ENCODE results near the gene CALML4. TPM values are rescaled to one million over a fixed set of nuclear protein-coding genes. Genes with fewer than 3 reads are reported as not detected.
"Not testable (repeated sequence)": the region's sequence is repeated elsewhere in the genome, so short reads cannot be mapped to it uniquely, and the experiment has no call there.

CALML4 gene
- total RNA-seq, 2 experiments from 2014 or later: 28.7 to 32.5 TPM

- no peaks in the 10 kb centered on the region for H4K20me1 ChIP-seq (ENCODE audit: insufficient read depth, low read length)
- H3K4me3 ChIP-seq (ENCODE audit: low read depth, low read length, poor library complexity, severe bottlenecking): peak overlapping the region; percentile 35
- intact Hi-C loops (cut with micrococcal nuclease; ENCODE audit: unreplicated experiment): loop anchor here (5.0 kb wide), 1 partner anchor 442 kb away; no protein-coding TSS in a partner anchor
- DNase-seq (ENCODE audit: low spot score): peak; percentile 79
- TF ChIP-seq CTCF (conservative IDR thresholded peaks at IDR 0.05; ENCODE audit: low read length): no peak
- no peak for TF ChIP-seq EZH2phosphoT487 (IDR thresholded peaks at IDR 0.05; ENCODE audit: borderline replicate concordance, low read depth, low read length)
- peaks cover 72% of the 10 kb centered on the region for H3K79me2 ChIP-seq (ENCODE audit: insufficient read depth, low read depth, low read length)
- H3K4me2 ChIP-seq (ENCODE audit: low read length): peak overlapping the region; percentile 54
- H3K9me2 ChIP-seq (ENCODE audit: insufficient read depth, low read length): no peaks in the 10 kb centered on the region
- peaks cover 41% of the 10 kb centered on the region for H3K4me1 ChIP-seq (ENCODE audit: insufficient read depth, low read length, poor library complexity, severe bottlenecking)
- H3K27ac ChIP-seq (ENCODE audit: low read depth, low read length, poor library complexity, severe bottlenecking): peak overlapping the region; percentile 71
- TSS peak; percentile 31 for BruUV-seq (replicated peaks)
- no peak overlapping the region for H2AFZ ChIP-seq (ENCODE audit: low read length)
- ChIA-PET POLR2A (interaction anchor here (1.9 kb wide), 1 partner anchor 9 kb away, joined by 8 read pairs; no protein-coding TSS in a partner anchor), CTCF (ENCODE audit: unreplicated experiment) (interaction anchor here (0.6 kb wide), 1 partner anchor 232 kb away, joined by 3 read pairs; no protein-coding TSS in a partner anchor)
- H3K9me3 ChIP-seq (ENCODE audit: low read length): peaks cover 8% of the 10 kb centered on the region; the same call in 1 of the 2 replicates
- H3K36me3 ChIP-seq (ENCODE audit: insufficient read depth, low read length): peaks cover 38% of the 10 kb centered on the region
Observed at GRCh38 chr15:68224546-68225250, 19.6 kb upstream of the CALML4 start.

GRCh38 chr15:68224108-68224507 is 19.0 kb upstream of the CALML4 start:
- Histone ChIP-seq H2AFZ (ENCODE audit: low read length) (no peak overlapping the region), H3K9me2 (ENCODE audit: insufficient read depth, low read length) (no peaks in the 10 kb centered on the region), H3K36me3 (ENCODE audit: insufficient read depth, low read length) (peaks cover 44% of the 10 kb centered on the region), H3K79me2 (ENCODE audit: insufficient read depth, low read depth, low read length) (peaks cover 77% of the 10 kb centered on the region), H3K4me1 (ENCODE audit: insufficient read depth, low read length, poor library complexity, severe bottlenecking) (peaks cover 41% of the 10 kb centered on the region), H4K20me1 (ENCODE audit: insufficient read depth, low read length) (no peaks in the 10 kb centered on the region), H3K4me2 (ENCODE audit: low read length) (0 out of 2 replicates have a peak overlapping the region, but pooled peaks have one; percentile 54), H3K4me3 (ENCODE audit: low read depth, low read length, poor library complexity, severe bottlenecking) (no peak overlapping the region), H3K9me3 (ENCODE audit: low read length) (peaks cover 8% of the 10 kb centered on the region; the same call in 1 of the 2 replicates), H3K27ac (ENCODE audit: low read depth, low read length, poor library complexity, severe bottlenecking) (no peak overlapping the region)
- CTCF ChIA-PET (ENCODE audit: unreplicated experiment): interaction anchor here (0.6 kb wide), 1 partner anchor 232 kb away, joined by 3 read pairs; no protein-coding TSS in a partner anchor
- no peak for DNase-seq (ENCODE audit: low spot score)
- intact Hi-C loops (cut with micrococcal nuclease; ENCODE audit: unreplicated experiment): no loop called here
- BruUV-seq (replicated peaks): no TSS peak
- TF ChIP-seq EZH2phosphoT487 (IDR thresholded peaks at IDR 0.05; ENCODE audit: borderline replicate concordance, low read depth, low read length) (no peak), CTCF (conservative IDR thresholded peaks at IDR 0.05; ENCODE audit: low read length) (no peak)
- POLR2A ChIA-PET: interaction anchor here (0.5 to 1.9 kb wide), 2 partner anchors 8 to 382 kb away, joined by 5 to 8 read pairs; no protein-coding TSS in a partner anchor

GRCh38 chr15:68223171-68223570 is 18.0 kb upstream of the CALML4 start:
- CTCF ChIA-PET (ENCODE audit: unreplicated experiment): no interaction called here
- POLR2A ChIA-PET: no interaction called here
- no peaks in the 10 kb centered on the region for H4K20me1 ChIP-seq (ENCODE audit: insufficient read depth, low read length)
- peaks cover 77% of the 10 kb centered on the region for H3K79me2 ChIP-seq (ENCODE audit: insufficient read depth, low read depth, low read length)
- intact Hi-C loops (cut with micrococcal nuclease; ENCODE audit: unreplicated experiment): no loop called here
- peaks cover 53% of the 10 kb centered on the region for H3K36me3 ChIP-seq (ENCODE audit: insufficient read depth, low read length)
- H3K4me2 ChIP-seq (ENCODE audit: low read length): no peak overlapping the region
- DNase-seq (ENCODE audit: low spot score): no peak
- TF ChIP-seq CTCF (conservative IDR thresholded peaks at IDR 0.05; ENCODE audit: low read length) (no peak), EZH2phosphoT487 (IDR thresholded peaks at IDR 0.05; ENCODE audit: borderline replicate concordance, low read depth, low read length) (no peak)
- peaks cover 8% of the 10 kb centered on the region; the same call in 1 of the 2 replicates for H3K9me3 ChIP-seq (ENCODE audit: low read length)
- no peaks in the 10 kb centered on the region for H3K9me2 ChIP-seq (ENCODE audit: insufficient read depth, low read length)
- H3K27ac ChIP-seq (ENCODE audit: low read depth, low read length, poor library complexity, severe bottlenecking): no peak overlapping the region
- no TSS peak for BruUV-seq (replicated peaks)
- no peak overlapping the region for H2AFZ ChIP-seq (ENCODE audit: low read length)
- H3K4me3 ChIP-seq (ENCODE audit: low read depth, low read length, poor library complexity, severe bottlenecking): no peak overlapping the region
- H3K4me1 ChIP-seq (ENCODE audit: insufficient read depth, low read length, poor library complexity, severe bottlenecking): peaks cover 41% of the 10 kb centered on the region

- CTCF ChIA-PET (ENCODE audit: unreplicated experiment): not testable (repeated sequence)
Observed at GRCh38 chr15:68222432-68222743, 17.3 kb upstream of the CALML4 start.

More at GRCh38 chr15:68222432-68222743, 17.3 kb upstream of the CALML4 start:
- H3K27ac ChIP-seq (ENCODE audit: low read depth, low read length, poor library complexity, severe bottlenecking); BruUV-seq (replicated peaks); H3K9me3 ChIP-seq (ENCODE audit: low read length); H2AFZ ChIP-seq (ENCODE audit: low read length); intact Hi-C loops (cut with micrococcal nuclease; ENCODE audit: unreplicated experiment); H3K4me2 ChIP-seq (ENCODE audit: low read length); DNase-seq (ENCODE audit: low spot score); H4K20me1 ChIP-seq (ENCODE audit: insufficient read depth, low read length); H3K9me2 ChIP-seq (ENCODE audit: insufficient read depth, low read length); H3K4me3 ChIP-seq (ENCODE audit: low read depth, low read length, poor library complexity, severe bottlenecking): not testable (repeated sequence)
- peaks cover 76% of the 10 kb centered on the region for H3K79me2 ChIP-seq (ENCODE audit: insufficient read depth, low read depth, low read length)
- H3K36me3 ChIP-seq (ENCODE audit: insufficient read depth, low read length): peaks cover 61% of the 10 kb centered on the region
- POLR2A ChIA-PET: interaction anchor here (0.7 kb wide), 1 partner anchor 595 kb away, joined by 5 read pairs; no protein-coding TSS in a partner anchor
- peaks cover 34% of the 10 kb centered on the region for H3K4me1 ChIP-seq (ENCODE audit: insufficient read depth, low read length, poor library complexity, severe bottlenecking)

Measured in OCI-LY7 (cell line).